Measurements from ENCODE around the gene RHEBL1.

RHEBL1 gene

DNA sequence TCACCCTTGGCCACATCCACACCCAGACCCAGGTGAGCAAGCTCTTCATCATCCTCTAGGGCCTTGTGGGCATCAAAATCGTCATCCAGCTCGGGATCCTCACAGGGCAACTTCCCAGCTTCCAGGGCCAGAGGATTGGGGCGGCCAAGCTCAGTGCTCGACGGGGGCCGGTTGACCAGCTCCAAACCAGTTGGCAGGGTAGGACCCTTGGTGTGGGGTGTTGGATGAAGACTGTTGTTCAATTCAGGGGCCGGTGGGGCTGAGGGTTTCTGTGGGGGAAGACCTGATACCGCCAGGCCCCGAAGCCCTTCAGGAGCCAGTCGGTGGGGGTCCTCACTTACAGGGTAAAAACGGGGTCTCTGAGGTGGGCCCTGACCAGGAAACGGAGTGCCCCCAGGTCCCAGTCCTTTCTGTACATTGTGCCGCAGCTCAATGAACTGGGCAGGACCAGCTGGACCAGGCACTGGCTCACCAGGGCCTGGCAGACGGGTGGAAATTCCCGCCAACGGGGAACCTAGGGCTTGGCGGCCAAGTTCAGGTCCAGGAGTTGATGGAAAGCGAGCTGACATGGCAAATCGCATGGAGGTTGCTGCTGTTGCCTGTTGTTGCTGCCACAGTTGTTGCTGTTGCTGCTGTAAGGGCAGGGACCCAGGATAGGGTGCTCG lies 31.4 kb downstream of the RHEBL1 start:
- no peak for TF ChIP-seq CREB1 (IDR thresholded peaks at IDR 0.05; ENCODE audit: low read depth)
- TF ChIP-seq RAD21 (IDR thresholded peaks at IDR 0.05; ENCODE audit: low read depth): no peak
- no peak for TF ChIP-seq CEBPB (IDR thresholded peaks at IDR 0.05)
- TF ChIP-seq YY1 (IDR thresholded peaks at IDR 0.05; ENCODE audit: low read depth): no peak
- no peak for TF ChIP-seq NFIC (IDR thresholded peaks at IDR 0.05)
- TF ChIP-seq ZBTB7A (IDR thresholded peaks at IDR 0.05; ENCODE audit: low read depth): no peak
- no peak for TF ChIP-seq FOXM1 (IDR thresholded peaks at IDR 0.05; ENCODE audit: borderline replicate concordance, low read depth)
- TF ChIP-seq TCF12 (IDR thresholded peaks at IDR 0.05; ENCODE audit: low read depth): no peak
- TF ChIP-seq TAF1 (IDR thresholded peaks at IDR 0.05; ENCODE audit: low read depth): no peak
- no peak for TF ChIP-seq TEAD4 (IDR thresholded peaks at IDR 0.05)
- TF ChIP-seq, protein P1, sequence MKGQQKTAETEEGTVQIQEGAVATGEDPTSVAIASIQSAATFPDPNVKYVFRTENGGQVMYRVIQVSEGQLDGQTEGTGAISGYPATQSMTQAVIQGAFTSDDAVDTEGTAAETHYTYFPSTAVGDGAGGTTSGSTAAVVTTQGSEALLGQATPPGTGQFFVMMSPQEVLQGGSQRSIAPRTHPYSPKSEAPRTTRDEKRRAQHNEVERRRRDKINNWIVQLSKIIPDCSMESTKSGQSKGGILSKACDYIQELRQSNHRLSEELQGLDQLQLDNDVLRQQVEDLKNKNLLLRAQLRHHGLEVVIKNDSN (IDR thresholded peaks at IDR 0.05): no peak
- TF ChIP-seq, protein P2, sequence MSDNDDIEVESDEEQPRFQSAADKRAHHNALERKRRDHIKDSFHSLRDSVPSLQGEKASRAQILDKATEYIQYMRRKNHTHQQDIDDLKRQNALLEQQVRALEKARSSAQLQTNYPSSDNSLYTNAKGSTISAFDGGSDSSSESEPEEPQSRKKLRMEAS (IDR thresholded peaks at IDR 0.05): no peak

DNA sequence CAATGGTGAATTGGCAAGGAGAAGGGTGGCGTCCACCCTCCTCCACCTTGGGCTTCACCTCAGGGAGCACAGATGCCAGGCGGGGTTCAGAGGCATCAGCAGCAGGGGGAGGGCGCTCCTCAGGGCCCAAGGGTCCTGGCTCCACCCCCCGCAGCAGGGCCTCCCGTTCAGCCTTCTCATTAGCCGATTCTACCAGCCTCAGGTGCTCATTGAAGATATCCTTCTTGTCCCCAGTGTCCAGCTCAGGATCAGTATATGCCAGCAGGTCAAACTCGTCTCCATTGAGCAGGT lies 31.9 kb downstream of the RHEBL1 start:
- TF ChIP-seq CEBPB (IDR thresholded peaks at IDR 0.05) (no peak), RAD21 (IDR thresholded peaks at IDR 0.05; ENCODE audit: low read depth) (no peak), FOXM1 (IDR thresholded peaks at IDR 0.05; ENCODE audit: borderline replicate concordance, low read depth) (no peak), TEAD4 (IDR thresholded peaks at IDR 0.05) (no peak), TCF12 (IDR thresholded peaks at IDR 0.05; ENCODE audit: low read depth) (no peak), EGR1 (IDR thresholded peaks at IDR 0.05) (no peak), CREB1 (IDR thresholded peaks at IDR 0.05; ENCODE audit: low read depth) (no peak), YY1 (IDR thresholded peaks at IDR 0.05; ENCODE audit: low read depth) (no peak), ZBTB7A (IDR thresholded peaks at IDR 0.05; ENCODE audit: low read depth) (no peak), EP300 (IDR thresholded peaks at IDR 0.05; ENCODE audit: borderline replicate concordance) (no peak), NFIC (IDR thresholded peaks at IDR 0.05) (no peak), TAF1 (IDR thresholded peaks at IDR 0.05; ENCODE audit: low read depth) (no peak)
- TF ChIP-seq, protein P2 (IDR thresholded peaks at IDR 0.05): no peak
- TF ChIP-seq, protein P3, sequence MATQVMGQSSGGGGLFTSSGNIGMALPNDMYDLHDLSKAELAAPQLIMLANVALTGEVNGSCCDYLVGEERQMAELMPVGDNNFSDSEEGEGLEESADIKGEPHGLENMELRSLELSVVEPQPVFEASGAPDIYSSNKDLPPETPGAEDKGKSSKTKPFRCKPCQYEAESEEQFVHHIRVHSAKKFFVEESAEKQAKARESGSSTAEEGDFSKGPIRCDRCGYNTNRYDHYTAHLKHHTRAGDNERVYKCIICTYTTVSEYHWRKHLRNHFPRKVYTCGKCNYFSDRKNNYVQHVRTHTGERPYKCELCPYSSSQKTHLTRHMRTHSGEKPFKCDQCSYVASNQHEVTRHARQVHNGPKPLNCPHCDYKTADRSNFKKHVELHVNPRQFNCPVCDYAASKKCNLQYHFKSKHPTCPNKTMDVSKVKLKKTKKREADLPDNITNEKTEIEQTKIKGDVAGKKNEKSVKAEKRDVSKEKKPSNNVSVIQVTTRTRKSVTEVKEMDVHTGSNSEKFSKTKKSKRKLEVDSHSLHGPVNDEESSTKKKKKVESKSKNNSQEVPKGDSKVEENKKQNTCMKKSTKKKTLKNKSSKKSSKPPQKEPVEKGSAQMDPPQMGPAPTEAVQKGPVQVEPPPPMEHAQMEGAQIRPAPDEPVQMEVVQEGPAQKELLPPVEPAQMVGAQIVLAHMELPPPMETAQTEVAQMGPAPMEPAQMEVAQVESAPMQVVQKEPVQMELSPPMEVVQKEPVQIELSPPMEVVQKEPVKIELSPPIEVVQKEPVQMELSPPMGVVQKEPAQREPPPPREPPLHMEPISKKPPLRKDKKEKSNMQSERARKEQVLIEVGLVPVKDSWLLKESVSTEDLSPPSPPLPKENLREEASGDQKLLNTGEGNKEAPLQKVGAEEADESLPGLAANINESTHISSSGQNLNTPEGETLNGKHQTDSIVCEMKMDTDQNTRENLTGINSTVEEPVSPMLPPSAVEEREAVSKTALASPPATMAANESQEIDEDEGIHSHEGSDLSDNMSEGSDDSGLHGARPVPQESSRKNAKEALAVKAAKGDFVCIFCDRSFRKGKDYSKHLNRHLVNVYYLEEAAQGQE (IDR thresholded peaks at IDR 0.05; ENCODE audit: low read depth): no peak
- TF ChIP-seq, protein P1 (IDR thresholded peaks at IDR 0.05): no peak

DNA sequence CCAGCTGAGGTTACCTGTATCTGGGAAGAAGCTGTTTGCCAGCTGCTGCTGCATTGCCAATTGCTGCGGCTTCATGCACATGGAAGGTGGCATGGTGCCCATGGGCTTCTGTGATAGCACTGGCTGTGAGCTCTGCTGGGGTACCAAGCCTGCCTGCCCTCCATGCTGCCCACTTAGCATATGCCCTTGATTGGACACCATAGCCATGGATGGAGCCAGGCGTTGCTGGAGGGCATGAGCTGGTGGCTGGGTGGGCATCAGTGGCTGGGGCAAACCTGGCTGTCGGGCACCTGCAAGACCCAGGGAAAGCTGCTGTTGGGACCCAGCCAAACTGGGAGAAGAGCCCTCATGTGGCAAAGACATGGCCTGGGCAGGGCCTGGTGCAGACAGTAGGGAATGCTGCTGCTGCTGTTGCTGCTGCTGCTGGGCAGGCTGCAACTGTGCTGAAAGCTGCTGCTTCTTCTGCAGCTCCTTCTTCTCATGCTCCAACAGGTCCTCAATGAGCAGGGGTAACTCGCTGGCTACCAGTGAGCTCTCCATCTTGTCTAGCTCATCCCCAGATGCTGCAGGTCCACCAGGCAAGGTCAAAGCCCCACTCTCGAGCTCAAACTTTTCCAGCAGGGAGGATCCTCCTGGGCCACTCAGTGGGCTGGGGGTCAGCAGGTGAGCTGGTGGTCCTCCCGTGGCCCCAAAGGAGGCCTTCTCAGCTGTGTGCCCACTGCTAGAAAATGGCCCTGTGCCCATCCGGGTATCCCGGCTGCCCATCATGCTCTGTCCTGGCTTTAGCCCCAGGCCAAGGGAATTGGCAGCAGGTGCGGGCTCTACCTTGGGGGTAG lies 32.5 kb downstream of the RHEBL1 start:
- TF ChIP-seq EP300 (IDR thresholded peaks at IDR 0.05; ENCODE audit: borderline replicate concordance) (no peak), CEBPB (IDR thresholded peaks at IDR 0.05) (no peak), ZBTB7A (IDR thresholded peaks at IDR 0.05; ENCODE audit: low read depth) (no peak), TCF12 (IDR thresholded peaks at IDR 0.05; ENCODE audit: low read depth) (no peak), TEAD4 (IDR thresholded peaks at IDR 0.05) (no peak), CREB1 (IDR thresholded peaks at IDR 0.05; ENCODE audit: low read depth) (no peak), YY1 (IDR thresholded peaks at IDR 0.05; ENCODE audit: low read depth) (no peak), RAD21 (IDR thresholded peaks at IDR 0.05; ENCODE audit: low read depth) (no peak), EGR1 (IDR thresholded peaks at IDR 0.05) (no peak), NFIC (IDR thresholded peaks at IDR 0.05) (no peak), FOXM1 (IDR thresholded peaks at IDR 0.05; ENCODE audit: borderline replicate concordance, low read depth) (no peak), TAF1 (IDR thresholded peaks at IDR 0.05; ENCODE audit: low read depth) (no peak)
- TF ChIP-seq, protein P1 (IDR thresholded peaks at IDR 0.05): no peak
- TF ChIP-seq, protein P3 (IDR thresholded peaks at IDR 0.05; ENCODE audit: low read depth): no peak
- TF ChIP-seq, protein P2 (IDR thresholded peaks at IDR 0.05): no peak

DNA sequence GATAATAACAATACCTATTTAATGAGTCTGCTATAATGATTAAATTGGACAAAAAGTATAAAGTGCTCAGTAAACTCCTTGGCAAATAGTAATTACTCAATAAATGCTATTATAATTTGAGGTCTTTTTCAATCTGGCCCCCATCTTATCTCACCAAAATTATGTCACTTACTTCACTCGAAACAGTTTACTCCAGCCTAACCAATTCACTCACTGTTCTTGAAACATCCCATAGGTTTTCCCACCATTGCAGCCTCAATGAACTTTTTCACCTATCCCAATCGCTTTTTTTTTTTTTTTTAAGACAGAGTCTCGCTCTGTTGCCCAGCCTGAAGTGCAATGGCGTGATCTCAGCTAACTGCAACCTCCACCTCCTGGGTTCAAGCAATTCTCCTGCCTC lies 33.8 kb downstream of the RHEBL1 start:
- TF ChIP-seq TAF1 (IDR thresholded peaks at IDR 0.05; ENCODE audit: low read depth): no peak
- TF ChIP-seq EP300 (IDR thresholded peaks at IDR 0.05; ENCODE audit: borderline replicate concordance): no peak
- no peak for TF ChIP-seq NFIC (IDR thresholded peaks at IDR 0.05)
- TF ChIP-seq, protein P2 (IDR thresholded peaks at IDR 0.05): no peak
- TF ChIP-seq CEBPB (IDR thresholded peaks at IDR 0.05): no peak
- TF ChIP-seq RAD21 (IDR thresholded peaks at IDR 0.05; ENCODE audit: low read depth): no peak
- TF ChIP-seq, protein P1 (IDR thresholded peaks at IDR 0.05): no peak
- no peak for TF ChIP-seq EGR1 (IDR thresholded peaks at IDR 0.05)
- TF ChIP-seq CREB1 (IDR thresholded peaks at IDR 0.05; ENCODE audit: low read depth): no peak
- no peak for TF ChIP-seq TCF12 (IDR thresholded peaks at IDR 0.05; ENCODE audit: low read depth)
- no peak for TF ChIP-seq YY1 (IDR thresholded peaks at IDR 0.05; ENCODE audit: low read depth)
- TF ChIP-seq FOXM1 (IDR thresholded peaks at IDR 0.05; ENCODE audit: borderline replicate concordance, low read depth): no peak
- no peak for TF ChIP-seq ZBTB7A (IDR thresholded peaks at IDR 0.05; ENCODE audit: low read depth)
- TF ChIP-seq TEAD4 (IDR thresholded peaks at IDR 0.05): no peak
- TF ChIP-seq, protein P3 (IDR thresholded peaks at IDR 0.05; ENCODE audit: low read depth): no peak

Measured in Ishikawa (cell line).